HG03354 (cell line): ENCODE measurements around the gene RNF13.
"Not testable (repeated sequence)": the region's sequence is repeated elsewhere in the genome, so short reads cannot be mapped to it uniquely, and the experiment has no call there.

Experiments used
- ATAC-seq: cut with Tn5 transposase; IDR thresholded peaks from one replicate; pipeline ENCODE4 v1.9.1; 2021; ENCODE audit warnings: mild to moderate bottlenecking; ENCODE audit not compliant: unreplicated experiment, poor library complexity, severe bottlenecking

The RNF13 gene

GRCh38 chr3:149884848-149885247, 71.8 kb downstream of the RNF13 start:
- not testable (repeated sequence) for ATAC-seq

DNA sequence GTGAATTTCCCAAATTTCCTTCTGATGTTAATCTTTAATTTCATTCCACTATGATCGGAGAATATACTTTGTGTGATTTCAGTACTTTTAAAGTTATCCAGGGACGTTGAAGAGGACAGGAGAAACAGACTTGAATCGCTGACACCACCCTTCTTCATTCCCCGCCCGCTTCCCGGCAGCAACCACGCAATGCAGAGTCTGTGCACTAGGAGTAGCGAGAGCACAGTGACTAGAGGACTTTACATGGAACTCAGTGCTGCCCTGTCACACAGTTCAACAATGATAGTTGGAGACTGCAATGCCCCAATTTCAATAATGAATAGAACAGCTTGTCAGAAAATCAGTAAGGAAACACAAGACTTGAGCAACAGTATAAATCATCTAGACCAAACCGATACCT, 73.9 kb downstream of the RNF13 start:
- ATAC-seq, result no peak

GRCh38 chr3:149891621-149892020, 78.6 kb downstream of the RNF13 start:
- no peak for ATAC-seq

DNA sequence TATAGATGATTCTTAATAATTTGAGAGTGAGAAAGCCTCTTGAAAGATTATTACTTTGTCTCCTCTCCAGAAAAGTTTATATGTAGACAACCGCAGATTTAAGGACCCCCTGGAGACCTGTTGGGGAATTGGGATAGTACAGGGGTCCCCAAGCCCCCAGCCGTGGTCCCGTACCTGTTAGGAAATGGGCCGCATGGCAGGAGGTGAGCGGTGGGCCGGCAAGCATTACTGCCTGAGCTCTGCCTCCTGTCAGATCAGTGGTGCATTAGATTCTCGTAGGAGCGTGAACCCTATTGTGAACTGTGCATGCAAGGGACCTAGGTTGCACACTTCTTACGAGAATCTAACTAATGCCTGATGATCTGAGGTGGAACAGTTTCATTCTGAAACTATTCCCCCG, 79.4 kb downstream of the RNF13 start:
- ATAC-seq, result no peak

DNA sequence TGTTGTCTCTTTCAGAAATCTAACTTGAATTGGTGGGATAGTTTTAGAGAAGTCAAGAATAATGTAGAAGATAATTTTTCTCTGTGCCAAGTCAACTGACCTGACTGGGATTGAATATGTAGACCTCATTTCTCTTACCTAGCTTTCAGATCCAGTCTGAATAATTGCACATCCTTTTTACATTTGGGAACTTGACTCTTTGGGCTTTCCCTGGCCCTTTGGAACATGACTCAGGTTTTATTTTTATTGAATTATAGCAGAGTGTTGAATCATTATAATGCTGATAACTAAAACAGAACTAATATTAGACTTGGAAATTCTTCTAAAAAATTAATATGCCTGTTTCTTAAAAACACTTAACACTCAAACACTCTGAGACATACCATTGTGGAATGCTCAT, 81.2 kb downstream of the RNF13 start:
- no peak for ATAC-seq

DNA sequence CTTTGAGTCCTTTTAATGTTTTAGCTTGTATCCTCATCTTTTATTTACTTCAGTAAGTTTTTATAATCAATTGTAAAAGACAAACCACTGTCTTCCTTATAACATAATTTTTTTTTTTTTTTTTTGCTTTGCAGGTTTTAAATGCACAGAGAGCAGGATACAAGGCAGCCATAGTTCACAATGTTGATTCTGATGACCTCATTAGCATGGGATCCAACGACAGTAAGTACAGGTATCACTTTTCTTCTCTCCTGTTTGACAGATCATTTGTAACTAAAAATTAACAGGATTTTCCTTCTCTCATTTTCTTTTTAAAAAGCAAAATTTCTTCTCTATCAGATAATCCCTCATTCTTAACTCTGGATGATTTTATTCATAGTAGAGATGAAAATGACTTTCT, 82.3 kb downstream of the RNF13 start:
- ATAC-seq, result no peak

- no peak for ATAC-seq
These were observed 82.8 kb downstream of the RNF13 start for GRCh38 chr3:149895769-149896168.

- no peak for ATAC-seq
These were observed 85.8 kb downstream of the RNF13 start for GRCh38 chr3:149898771-149899170.

GRCh38 chr3:149900322-149900721, 87.3 kb downstream of the RNF13 start:
- ATAC-seq, result no peak

DNA sequence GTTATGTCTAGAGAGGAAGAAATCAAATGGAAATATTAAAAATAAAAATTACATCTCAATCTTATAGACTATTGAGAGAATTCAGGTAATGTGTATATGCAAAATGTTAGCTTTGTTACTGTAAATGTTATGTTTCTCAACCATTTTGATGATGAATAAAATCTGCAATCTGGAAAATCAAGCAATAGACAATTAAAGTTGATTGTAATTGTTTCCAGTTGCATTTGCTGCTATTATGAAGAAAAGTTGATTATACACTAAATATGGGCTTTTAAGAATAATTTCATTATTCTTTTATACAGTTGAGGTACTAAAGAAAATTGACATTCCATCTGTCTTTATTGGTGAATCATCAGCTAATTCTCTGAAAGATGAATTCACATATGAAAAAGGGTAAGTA, 88.8 kb downstream of the RNF13 start:
- no peak for ATAC-seq

DNA sequence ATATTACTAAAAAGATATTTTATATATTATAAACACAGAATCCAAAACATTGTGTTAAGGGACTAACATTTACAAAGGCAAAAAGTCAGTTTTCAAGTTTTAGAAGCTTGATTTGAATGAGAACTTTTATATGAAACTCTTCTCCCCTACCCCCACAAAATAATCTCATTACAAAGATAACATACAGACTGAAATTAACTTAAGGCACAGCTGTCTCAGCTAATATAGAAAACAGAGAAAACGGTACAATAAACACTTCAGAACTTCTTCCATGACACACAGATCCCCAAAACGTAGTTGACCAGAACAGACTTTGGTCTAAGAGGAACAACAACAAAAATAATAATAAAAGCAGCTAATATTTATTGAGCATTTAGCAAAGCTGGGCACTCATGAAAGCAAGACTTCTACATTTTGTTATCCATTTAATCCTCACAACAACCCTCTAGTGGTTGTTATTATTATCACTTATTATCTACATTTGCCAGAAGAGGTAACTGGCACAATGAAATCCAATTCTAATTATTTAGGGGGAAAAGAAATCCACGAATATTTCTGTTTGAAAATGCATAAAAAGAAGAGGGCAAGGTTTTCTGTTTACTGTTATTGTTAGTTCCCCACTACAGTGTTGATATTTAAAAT, 89.6 kb downstream of the RNF13 start:
- no peak for ATAC-seq

- ATAC-seq, result no peak
These were observed 93.0 kb downstream of the RNF13 start for GRCh38 chr3:149906036-149906435.

DNA sequence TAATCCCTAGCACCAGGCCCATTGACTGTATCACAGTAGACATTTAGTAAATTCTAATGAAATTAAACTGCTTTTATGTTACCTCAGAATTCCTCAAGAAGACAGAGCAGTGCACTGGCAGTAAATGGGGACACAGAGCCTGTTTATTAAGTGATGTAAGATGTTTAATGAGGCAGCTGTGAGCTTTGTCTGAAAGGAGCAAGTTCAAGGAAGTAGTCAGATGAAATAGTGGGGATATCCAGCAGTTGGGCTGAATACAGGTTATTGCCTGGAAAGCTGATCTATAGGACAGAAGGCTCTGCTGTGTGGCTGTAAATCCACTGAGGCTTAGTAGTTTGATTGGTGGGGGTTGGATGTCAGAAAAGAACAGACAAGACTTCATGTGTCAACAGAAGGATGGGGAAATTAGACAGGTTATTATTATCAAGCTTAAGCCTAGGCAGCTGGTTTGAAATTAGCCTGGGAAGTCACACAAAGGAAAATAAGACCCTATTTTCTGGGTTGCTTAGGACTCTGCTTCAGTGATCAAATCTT, 95.5 kb downstream of the RNF13 start:
- ATAC-seq, result no peak

GRCh38 chr3:149909923-149910322, 96.9 kb downstream of the RNF13 start:
- no peak for ATAC-seq

GRCh38 chr3:149917124-149917667, 104.2 kb downstream of the RNF13 start:
- no peak for ATAC-seq

- ATAC-seq, result no peak
These were observed 106.5 kb downstream of the RNF13 start for GRCh38 chr3:149919509-149919908.

- no peak for ATAC-seq
These were observed 107.1 kb downstream of the RNF13 start for GRCh38 chr3:149920119-149920518.

DNA sequence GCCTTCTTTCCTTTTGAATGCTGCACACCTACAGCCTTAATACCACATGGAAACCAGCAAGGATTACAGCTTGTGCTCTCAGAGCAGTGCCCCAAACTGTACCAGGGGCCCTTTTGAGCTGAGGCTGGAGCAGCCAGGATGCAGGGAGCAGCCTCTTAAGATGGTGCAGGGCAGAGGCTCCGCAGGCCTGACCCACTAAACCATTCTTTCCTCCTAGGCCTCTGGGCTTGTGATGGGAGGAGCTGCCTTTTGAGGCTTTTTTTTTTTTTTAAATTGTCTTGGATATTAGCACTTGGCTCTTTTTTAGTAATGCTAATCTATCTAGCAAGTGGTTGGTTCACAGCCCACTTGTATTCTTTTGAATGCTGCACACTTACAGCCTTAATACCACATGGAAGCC, 120.0 kb downstream of the RNF13 start:
- ATAC-seq, result no peak

GRCh38 chr3:149933858-149934257, 120.8 kb downstream of the RNF13 start:
- peak; percentile 59 for ATAC-seq

DNA sequence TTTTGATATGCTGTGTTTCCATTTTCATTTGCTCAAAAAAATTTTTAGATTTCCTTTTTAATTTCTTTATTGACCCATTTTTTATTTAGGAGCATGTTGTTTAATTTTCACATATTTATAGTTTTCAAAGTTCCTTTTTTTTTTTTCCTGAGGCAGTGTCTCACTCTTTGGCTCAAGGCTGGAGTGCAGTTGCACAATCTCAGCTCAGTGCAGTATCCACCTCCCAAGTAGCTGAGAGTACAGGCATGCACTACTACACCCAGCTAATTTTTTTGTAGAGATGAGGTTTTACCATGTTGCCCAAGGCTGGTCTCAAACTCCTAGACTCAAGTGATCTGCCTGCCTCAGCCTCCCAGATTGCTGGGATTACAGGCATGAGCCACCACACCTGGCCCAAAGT, 121.5 kb downstream of the RNF13 start:
- no peak for ATAC-seq

DNA sequence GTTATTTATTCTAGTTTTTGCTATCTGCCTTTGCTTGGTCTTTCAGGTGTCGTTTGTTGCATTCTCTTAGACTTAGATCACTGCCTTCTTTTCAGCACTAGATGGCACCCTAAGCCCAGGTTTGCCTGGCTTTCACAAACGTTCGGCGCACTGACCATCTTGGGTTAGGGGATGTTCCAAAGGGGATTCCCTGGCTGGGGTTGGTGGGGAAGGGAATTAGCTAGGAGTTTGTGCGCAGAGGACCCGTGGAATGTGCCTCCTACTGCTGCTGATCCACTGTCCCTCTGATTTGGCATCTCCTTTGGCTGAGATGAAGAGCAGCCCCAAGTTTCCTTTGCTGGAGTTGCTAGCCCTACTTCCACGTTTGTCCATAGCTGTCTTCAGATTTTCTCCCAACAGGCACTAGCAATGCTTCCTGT, 123.8 kb downstream of the RNF13 start:
- ATAC-seq, result peak; percentile 63
